Fibroblast of gingiva (primary cell): ENCODE results near the gene DARS2.

Source experiments
- DNase-seq: peaks from one replicate; pipeline ENCODE4 v3.0.0-alpha.2; 2011; ENCODE audit warnings: low read depth

The DARS2 gene

GRCh38 chr1:173887627-173888026 is 63.2 kb downstream of the DARS2 start:
- DNase-seq: no peak

- DNase-seq: no peak
These were observed 64.3 kb downstream of the DARS2 start for GRCh38 chr1:173888749-173889148.

- DNase-seq: no peak
These were observed 65.4 kb downstream of the DARS2 start for GRCh38 chr1:173889885-173890284.

- no peak for DNase-seq
These were observed 69.1 kb downstream of the DARS2 start for GRCh38 chr1:173893611-173894010.

- no peak for DNase-seq
These were observed 69.7 kb downstream of the DARS2 start for GRCh38 chr1:173894189-173894588.

GRCh38 chr1:173900427-173900826 is 76.0 kb downstream of the DARS2 start:
- DNase-seq: no peak

- DNase-seq: no peak
These were observed 76.5 kb downstream of the DARS2 start for GRCh38 chr1:173900992-173901391.

- no peak for DNase-seq
These were observed 79.5 kb downstream of the DARS2 start for GRCh38 chr1:173903827-173904531.
